Nucleus accumbens (tissue), 56 donors: ENCODE results near the gene CCNI.
"Not testable (repeated sequence)": the region's sequence is repeated elsewhere in the genome, so short reads cannot be mapped to it uniquely, and the experiment has no call there.

Experiments
- DNase-seq, 56 donors: peaks; one replicate each; lab custom pipeline; 2025; lab: John Stamatoyannopoulos, UW

Gene CCNI

GRCh38 chr4:77040854-77041725 is 34.7 kb downstream of the CCNI start:
- DNase-seq = no peak

- no peak for DNase-seq
Observed at GRCh38 chr4:77040270-77040669, 35.5 kb downstream of the CCNI start.

GRCh38 chr4:77039796-77040195 is 36.0 kb downstream of the CCNI start:
- no peak for DNase-seq

GRCh38 chr4:77037736-77038135 is 38.1 kb downstream of the CCNI start:
- no peak for DNase-seq

- not testable (repeated sequence) for DNase-seq
Observed at GRCh38 chr4:77037168-77037567, 38.6 kb downstream of the CCNI start.

GRCh38 chr4:77036206-77036605 is 39.6 kb downstream of the CCNI start:
- DNase-seq = no peak

- no peak for DNase-seq
Observed at GRCh38 chr4:77035153-77035552, 40.6 kb downstream of the CCNI start.

- no peak for DNase-seq
Observed at GRCh38 chr4:77031544-77031943, 44.2 kb downstream of the CCNI start.

GRCh38 chr4:77029757-77030156 is 46.0 kb downstream of the CCNI start:
- DNase-seq = not testable (repeated sequence)

GRCh38 chr4:77028246-77028645 is 47.5 kb downstream of the CCNI start:
- DNase-seq = no peak

- no peak for DNase-seq
Observed at GRCh38 chr4:77026322-77026704, 49.5 kb downstream of the CCNI start.

GRCh38 chr4:77025643-77026321 is 50.0 kb downstream of the CCNI start:
- no peak for DNase-seq

- no peak for DNase-seq
Observed at GRCh38 chr4:77023920-77024319, 51.9 kb downstream of the CCNI start.

- peak in 11 of 56 donors; percentile 5 to 33 (median 15) for DNase-seq
Observed at GRCh38 chr4:77022560-77023179, 53.1 kb downstream of the CCNI start.

GRCh38 chr4:77021614-77022089 is 54.1 kb downstream of the CCNI start:
- DNase-seq = peak in 1 of 56 donors; percentile 17

GRCh38 chr4:77020017-77020416 is 55.8 kb downstream of the CCNI start:
- DNase-seq = no peak

- DNase-seq = no peak
Observed at GRCh38 chr4:77015390-77015789, 60.4 kb downstream of the CCNI start.

GRCh38 chr4:77014256-77014655 is 61.5 kb downstream of the CCNI start:
- DNase-seq = no peak

GRCh38 chr4:77012726-77013125 is 63.1 kb downstream of the CCNI start:
- peak in 3 of 56 donors; percentile 7 to 13 (median 8) for DNase-seq

- no peak for DNase-seq
Observed at GRCh38 chr4:77010841-77011354, 64.9 kb downstream of the CCNI start.

- DNase-seq = no peak
Observed at GRCh38 chr4:77009511-77010115, 66.2 kb downstream of the CCNI start.
